IPS-11a (cell line): Measurements from ENCODE around the gene KRT36.

Experiments used
- H3K4me3 ChIP-seq: one replicate; pipeline ENCODE4 v1.5.1; 2013; ENCODE audit warnings: low read depth, low read length, control low read depth

The KRT36 gene

GRCh38 chr17:41522301-41523224 is 32.9 kb upstream of the KRT36 start:
- H3K4me3 ChIP-seq: no peak overlapping the region

GRCh38 chr17:41521574-41522261 is 32.0 kb upstream of the KRT36 start:
- H3K4me3 ChIP-seq: no peak overlapping the region

DNA sequence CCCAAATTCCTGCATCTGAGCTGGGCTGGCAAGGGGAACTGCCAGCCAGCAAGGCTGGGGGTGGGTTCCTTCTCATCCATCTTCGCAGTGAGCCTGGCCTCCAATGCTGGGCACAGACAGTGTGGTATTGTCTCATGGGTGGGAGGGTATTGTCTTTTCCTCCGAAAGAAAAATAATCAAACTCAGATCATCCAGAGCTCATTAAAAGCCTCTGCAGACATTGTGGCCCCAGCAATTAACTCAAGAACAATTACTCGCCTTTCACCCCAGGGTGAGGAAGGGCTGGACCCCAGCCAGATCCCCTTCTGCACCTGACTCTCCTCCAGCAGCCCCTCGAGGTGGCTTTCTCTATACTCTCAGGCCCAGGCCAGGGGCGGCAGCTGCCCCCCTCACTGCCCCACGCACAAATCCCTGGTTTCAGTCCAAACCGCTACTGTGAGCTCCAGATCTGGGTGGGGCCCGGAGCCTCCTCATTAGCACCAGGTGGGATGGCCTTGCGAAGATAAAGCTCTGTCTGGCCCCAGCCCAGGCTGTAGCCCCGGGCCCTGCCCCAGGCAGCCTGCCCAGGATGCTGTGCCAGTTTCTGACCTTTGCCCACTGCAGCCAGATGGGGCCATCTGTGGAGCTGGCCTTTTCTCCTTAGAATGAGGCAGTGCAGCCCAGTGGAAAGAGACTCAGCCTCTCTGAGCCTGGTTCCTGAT is 31.3 kb upstream of the KRT36 start:
- no peak overlapping the region for H3K4me3 ChIP-seq

- no peak overlapping the region for H3K4me3 ChIP-seq
Measured at GRCh38 chr17:41519501-41520224, 30.0 kb upstream of the KRT36 start.

- no peak within 1 kb of the TSS for H3K4me3 ChIP-seq
Measured at GRCh38 chr17:41518789-41519449, 29.2 kb upstream of the KRT36 start, which contains the start of gene KRT15. TSS of gene KRT15 (minus strand) at chr17:41518890. CDS start at chr17:41518827, 63 bp downstream.

GRCh38 chr17:41518031-41518430 is 28.3 kb upstream of the KRT36 start:
- H3K4me3 ChIP-seq: no peak overlapping the region

DNA sequence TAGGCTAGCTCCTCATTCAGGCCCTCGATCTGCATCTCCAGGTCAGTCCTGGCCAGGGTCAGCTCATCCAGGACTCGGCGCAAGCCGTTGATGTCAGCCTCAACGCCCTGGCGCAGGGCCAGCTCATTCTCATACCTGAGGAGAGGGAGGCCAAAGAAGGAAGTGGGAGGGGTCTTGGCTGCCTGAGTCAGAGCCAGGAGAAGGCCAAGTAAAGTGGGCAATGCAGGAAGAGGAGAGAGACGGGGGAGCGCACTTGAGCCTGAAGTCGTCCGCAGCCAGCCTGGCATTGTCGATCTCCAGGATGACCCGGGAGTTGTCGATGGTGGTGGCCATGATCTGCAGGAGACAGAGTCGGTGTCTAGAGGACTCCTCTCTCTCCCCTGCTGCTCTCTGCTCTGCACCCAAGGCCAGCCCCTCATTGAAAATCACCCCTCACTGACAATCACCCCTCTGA is 27.1 kb upstream of the KRT36 start:
- H3K4me3 ChIP-seq: no peak overlapping the region

DNA sequence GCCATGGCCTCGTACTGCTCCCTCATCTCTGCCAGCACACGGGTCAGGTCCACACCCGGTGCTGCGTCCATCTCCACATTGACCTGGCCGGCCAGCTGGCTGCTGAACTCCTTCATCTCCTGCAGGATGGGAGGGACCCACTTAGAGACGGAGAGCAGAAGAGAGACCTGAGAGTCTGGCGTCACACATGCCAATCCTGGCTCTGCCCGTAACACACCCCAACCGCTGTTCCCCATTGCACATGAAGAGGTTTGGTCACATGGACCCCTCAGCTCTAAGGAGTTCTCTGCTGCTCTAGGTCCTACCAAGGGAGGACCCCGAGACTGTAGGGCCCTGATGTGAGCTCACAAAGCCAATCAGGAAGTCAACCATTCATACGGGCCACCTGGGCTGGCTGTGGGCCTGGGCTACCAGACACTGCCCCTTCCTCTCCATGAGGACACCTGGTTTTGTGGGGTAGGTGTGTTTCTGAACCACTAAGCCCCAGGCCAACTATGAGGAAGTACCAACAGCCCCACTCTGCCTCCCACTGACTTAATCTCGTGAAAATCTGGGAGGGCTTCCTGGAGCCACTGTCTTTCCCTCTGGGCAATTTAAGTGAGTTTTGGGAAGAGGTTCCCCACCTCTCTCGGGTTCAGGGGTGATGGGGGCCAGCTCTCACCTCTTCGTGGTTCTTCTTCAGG is 26.6 kb upstream of the KRT36 start:
- H3K4me3 ChIP-seq: no peak overlapping the region

- no peak overlapping the region for H3K4me3 ChIP-seq
Measured at GRCh38 chr17:41513168-41513547, 23.4 kb upstream of the KRT36 start.

- no peak overlapping the region for H3K4me3 ChIP-seq
Measured at GRCh38 chr17:41512546-41513167, 22.9 kb upstream of the KRT36 start.

DNA sequence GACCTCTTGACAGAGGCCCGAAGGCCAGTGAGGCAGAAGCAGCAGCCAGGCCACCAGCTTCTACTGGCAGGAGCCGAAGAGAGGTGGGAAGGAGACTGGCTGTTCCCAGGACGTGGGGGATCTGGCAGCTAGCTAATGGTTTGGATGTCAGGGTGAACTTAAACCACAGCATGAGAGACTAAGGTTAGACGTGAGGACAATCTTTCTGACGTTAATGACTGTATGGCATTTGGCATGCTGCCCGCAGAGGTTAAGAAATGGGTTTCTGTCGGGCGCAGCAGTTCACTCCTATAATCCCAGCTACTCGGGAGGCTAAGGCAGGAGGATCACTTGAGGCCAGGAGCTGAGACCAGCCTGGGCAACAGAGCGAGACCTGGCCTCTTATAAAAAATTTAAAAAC is 22.0 kb upstream of the KRT36 start:
- H3K4me3 ChIP-seq: no peak overlapping the region

GRCh38 chr17:41511116-41511515 is 21.4 kb upstream of the KRT36 start:
- H3K4me3 ChIP-seq: no peak overlapping the region

- H3K4me3 ChIP-seq: no peak overlapping the region
Measured at GRCh38 chr17:41510251-41511065, 20.7 kb upstream of the KRT36 start.

DNA sequence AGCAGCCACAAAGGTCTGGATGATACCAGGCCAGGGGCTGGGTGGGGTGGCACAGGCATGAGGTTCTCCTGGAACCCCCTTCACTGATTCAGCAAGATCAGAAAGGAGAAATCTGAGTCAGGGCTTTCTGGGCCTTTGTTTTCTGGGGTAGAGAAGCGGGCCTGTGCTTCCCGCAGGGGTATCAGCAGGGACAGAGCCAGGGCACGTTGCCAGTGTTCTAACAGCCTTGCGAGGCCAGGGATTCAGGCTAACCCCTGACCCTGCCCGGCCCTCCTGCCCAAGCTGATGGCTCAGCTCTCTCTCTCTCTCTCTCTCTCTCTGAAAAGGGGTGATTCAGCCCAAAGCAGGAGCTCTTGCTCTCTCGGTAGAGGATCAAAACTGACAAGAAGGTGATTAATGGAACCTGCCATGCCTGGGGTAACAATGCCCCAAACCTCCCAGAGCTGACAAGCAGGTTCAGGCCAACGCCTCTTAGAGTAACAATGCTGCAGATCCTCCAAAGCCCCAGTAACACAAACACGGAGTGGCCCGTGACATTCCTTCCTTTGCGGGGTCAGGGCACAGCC is 17.7 kb upstream of the KRT36 start:
- no peak overlapping the region for H3K4me3 ChIP-seq

GRCh38 chr17:41505809-41506767 is 16.4 kb upstream of the KRT36 start:
- no peak overlapping the region for H3K4me3 ChIP-seq

DNA sequence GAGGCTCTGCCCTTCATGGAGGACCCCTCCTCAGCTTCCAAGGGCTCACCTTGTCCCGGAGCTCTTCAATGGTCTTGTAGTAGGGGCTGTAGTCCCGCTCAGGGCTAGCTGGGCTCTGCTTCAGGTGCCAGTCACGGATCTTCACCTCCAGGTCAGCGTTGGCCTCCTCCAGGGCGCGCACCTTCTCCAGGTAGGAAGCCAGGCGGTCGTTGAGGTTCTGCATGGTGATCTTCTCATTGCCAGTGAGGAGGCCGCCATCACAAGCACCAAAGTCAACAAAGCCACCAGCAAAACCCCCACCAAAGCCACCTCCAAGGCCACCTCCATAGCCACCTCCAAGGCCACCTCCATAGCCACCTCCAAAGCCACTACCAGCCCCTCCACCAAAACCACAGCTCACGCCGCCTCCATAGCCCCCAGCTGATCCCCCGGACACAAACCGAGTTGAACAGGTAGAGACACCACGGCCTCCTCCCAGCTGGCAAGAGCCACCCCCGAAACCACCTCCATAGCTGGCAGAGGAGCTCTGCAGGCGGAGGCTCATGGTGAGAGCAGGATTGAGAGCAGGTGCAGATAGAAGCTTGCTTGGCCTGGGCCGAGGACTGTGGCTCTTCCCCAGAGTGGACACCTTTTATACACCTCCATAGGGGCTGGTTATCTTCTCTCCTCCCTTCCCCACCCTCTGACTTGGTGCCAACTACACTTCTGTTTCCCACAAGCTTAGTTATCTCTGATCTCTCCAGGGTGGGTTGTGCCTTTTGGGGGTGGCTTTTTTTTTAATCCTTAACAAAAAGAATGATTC is 15.5 kb upstream of the KRT36 start, which contains the start of gene KRT13:
KRT13 (minus strand) TSS at position 606 of the 802 bp plus-strand sequence; CDS start at position 544, 62 bp downstream.
- no peak within 1 kb of the TSS for H3K4me3 ChIP-seq
